ENCODE results near the gene RHOBTB1.
"Not testable (repeated sequence)": the region's sequence is repeated elsewhere in the genome, so short reads cannot be mapped to it uniquely, and the experiment has no call there.

RHOBTB1 gene

GRCh38 chr10:60944058-60944909 is at the start of gene RHOBTB1:
Gene RHOBTB1 (minus strand): TSS chr10:60944185. CDS start chr10:60911542, 32,643 bp downstream.
- peak; percentile 33 for DNase-seq

DNA sequence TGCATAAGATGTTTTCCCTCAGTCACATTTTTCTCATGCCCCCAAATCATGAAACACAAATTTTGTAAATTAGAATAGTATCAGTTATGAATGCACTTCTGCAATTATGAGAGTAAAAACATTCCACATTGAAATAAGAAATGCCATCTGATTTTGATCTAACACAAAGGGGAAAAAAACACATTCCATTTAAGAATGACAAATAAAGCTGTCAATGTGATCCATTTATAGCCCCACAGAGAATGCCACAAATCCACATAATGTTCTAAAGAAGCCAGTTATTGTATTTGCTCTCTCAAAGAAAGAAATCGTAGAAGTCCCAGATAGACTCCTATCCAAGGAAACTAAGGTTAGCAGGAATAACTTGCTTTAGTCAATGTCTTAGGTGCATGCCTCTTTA is 48.7 kb upstream of the RHOBTB1 start:
- DNase-seq = no peak

GRCh38 chr10:60990663-60991062 is 46.7 kb upstream of the RHOBTB1 start:
- no peak for DNase-seq

- no peak for DNase-seq
Measured at GRCh38 chr10:60989400-60989876, 45.5 kb upstream of the RHOBTB1 start.

DNA sequence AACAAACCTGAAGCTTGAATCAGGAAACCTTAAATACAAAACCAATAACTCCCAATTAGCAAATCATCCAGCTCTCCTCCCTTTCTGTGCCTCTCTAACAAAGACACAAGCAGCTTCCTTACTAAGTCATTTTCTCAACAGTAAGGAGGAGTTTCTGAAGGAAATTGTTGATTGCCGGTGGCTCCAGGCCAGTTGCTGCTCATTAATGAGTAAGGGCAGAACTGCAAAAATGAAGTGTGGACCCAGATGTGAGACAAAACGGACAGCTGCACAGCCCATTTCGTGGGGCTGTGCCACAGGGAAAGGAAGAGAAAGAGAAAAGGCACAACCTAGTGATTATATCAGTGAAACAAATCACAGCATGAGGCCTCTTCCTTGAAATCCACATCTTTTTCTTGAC is 42.8 kb upstream of the RHOBTB1 start:
- DNase-seq = no peak

DNA sequence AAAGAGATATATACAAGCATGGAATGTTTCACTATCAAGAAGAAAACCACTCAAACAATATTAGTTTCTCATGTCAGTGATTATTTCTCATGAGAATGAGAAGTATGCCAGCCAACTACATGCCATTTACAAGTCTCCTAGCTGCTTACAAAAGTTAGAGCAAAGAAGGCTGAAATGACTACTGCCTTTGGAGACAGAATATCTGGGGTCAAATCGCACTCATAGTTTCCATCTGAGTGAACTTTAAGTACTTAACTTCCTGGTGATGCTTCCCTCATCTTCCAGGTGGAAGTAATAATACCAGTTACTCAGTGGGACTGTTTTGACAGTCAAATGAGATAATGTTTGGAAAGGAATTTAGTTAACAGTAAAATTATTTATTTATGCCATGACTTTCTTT is 42.0 kb upstream of the RHOBTB1 start:
- DNase-seq = no peak

DNA sequence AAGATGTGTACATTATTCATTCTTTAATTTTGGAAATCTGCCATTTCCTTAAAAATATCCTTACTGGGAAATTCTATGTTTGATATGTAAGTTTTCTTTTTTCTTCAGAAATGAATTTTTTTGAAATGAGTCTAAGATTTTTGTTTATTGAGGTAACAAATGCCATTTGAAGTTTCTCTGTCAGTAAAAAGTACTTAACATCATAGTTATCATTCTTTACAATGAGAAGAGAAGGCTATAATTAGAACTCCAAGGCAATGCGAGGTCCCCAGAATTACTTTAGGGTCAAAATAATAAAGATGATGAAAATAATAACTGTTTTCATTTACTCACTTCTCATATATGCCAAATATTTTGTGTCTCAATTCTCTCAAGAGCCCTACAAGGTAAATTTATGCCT is 37.0 kb upstream of the RHOBTB1 start:
- DNase-seq = no peak

DNA sequence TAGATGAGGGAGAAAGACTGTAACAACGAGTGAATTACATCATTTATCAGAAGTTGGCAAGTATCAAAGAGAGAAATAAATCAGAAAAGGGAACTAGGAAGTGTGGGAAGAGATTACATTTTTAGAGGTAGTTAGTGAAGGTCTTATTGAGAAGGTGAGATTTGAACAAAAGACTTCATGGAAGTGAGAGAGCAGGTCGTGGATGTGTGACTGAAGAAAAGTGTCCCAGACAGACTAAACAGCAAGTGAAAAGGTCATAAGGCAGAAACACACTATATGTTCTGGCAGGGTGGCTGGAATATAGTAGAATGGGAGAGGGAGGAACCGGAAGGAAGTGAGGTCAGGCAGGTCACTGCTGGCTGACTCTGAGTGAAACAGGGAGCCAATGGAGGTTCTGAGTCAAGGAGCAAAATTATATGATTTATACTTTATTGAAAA is 35.7 kb upstream of the RHOBTB1 start:
- DNase-seq = no peak

DNA sequence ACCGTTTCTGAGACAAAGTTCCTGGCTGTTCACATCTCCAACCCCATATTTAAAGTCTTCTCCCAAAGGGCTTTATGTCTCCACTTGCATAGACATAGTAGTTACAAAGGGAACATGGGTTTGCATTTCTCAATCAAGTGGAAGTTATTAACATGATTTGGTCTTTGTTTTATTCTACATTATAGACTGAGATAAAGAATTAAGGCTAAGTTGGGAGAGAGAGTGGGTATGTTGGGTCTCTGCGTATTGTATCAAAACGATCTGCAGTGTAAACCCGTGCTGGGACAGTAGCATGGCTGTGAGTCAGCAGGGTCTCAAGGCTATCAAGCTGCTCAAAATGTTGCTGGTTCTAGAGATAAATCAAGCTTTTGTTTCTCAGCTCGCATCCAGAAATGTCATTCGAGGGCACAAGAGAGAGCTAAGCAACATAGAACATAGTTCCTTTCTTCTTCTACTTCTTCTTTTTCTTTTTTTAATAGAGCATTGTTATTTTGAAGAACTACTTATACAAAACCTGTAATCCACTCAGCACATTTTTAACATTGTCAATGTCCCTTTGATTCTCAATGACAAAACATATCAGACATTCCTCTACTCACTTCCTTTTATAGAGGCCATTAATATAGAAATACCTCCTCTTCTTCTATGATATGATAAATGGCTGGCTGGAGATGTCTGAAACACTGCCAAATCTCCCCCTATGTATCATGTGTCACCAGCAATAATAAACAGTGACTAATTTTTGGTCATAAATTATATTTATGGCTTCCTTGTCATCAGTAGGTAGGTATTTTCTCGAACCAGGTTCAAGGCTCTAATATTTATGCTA is 34.5 kb upstream of the RHOBTB1 start:
- DNase-seq = no peak

- DNase-seq = no peak
Measured at GRCh38 chr10:60977161-60978122, 33.5 kb upstream of the RHOBTB1 start.

DNA sequence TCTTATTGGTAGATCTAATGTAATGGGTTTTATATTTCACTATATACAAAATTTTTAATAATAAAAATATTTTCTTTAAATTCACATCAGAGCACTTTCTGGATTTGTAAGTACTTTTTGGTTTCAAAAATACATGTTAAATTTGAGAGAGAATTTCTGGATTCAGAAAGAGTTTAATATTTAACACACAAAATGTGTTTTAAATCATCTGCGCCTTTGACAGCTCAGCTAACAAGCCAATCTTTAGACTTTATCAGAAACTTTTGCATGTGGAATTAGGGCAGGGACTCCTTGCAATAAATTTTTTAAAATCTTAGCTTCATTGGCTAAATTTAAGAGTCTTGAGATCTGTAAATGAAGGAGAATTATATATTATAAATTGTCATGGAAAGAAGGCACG is 32.7 kb upstream of the RHOBTB1 start:
- DNase-seq = no peak

DNA sequence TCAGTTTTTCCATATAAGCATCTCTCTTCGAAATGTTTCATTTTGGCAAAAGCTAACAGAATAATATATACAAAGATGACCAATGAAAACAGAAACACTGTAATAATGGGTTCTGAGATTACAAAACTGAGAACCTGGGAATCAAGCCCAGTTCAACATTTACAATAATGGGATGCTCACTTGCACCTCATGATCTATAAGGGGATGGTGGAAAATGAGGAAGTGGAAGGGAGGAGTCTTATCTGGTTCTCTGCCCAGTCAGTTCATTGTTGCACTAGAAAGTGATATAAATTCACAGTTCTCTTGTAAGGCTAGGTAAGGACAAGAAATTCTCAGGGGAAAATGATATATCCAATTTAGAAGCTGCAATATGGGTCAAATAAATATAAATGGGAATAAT is 31.7 kb upstream of the RHOBTB1 start:
- no peak for DNase-seq

- DNase-seq = no peak
Measured at GRCh38 chr10:60974463-60975149, 30.6 kb upstream of the RHOBTB1 start.

DNA sequence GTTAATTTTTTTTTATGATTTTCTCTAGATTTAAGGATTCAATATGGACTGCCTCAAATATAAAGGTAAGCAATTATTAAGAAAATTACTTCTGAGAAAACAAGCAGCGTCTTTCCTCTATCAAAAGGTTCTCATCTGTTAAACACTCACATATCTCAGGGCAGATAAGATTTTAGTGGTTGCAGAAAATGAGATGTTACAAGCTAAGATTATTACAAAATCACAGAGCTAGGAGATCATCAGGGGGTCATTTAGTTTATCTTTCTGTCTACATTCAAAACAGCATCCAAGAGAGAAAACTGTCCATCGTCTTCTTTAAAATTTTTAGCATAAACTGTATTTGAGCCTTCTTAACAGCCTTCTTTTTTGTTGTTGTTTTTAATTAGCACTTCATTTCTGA is 29.1 kb upstream of the RHOBTB1 start:
- no peak for DNase-seq

DNA sequence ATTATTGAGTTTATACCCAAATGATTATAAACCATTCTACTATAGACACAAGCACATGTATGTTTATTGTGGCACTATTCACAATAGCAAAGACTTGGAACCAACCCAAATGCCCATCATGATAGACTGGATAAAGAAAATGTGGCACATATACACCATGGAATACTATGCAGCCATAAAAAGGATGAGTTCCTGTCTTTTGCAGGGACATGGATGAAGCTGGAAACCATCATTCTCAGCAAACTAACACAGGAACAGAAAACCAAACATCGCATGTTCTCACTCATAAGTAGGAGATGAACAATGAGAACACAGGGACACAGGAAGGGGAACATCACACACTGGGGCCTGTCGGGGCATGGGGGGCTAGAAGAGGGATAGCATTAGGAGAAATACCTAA is 28.2 kb upstream of the RHOBTB1 start:
- DNase-seq = not testable (repeated sequence)

- no peak for DNase-seq
Measured at GRCh38 chr10:60970526-60970925, 26.5 kb upstream of the RHOBTB1 start.

- no peak for DNase-seq
Measured at GRCh38 chr10:60968504-60968903, 24.5 kb upstream of the RHOBTB1 start.

GRCh38 chr10:60967854-60968484 is 24.0 kb upstream of the RHOBTB1 start:
- DNase-seq = no peak

GRCh38 chr10:60967260-60967659 is 23.3 kb upstream of the RHOBTB1 start:
- DNase-seq = no peak

DNA sequence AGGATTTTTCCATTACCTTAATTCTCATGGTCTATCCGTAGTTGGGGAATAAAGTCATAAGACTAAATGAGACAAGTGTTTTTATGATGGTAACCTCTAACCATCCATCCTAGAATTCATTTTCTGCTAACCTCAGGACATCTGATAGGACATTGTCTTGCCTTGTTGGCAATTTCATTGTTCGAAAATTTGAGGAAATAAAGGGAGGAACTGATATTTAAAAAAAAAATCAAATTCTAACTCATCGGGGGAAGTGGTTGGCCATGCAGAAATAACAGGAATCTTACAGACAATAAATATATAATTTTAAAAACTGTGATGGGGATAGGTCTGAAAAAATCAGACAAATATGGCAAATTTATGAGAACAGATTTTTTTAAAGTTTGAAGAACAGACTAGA is 21.7 kb upstream of the RHOBTB1 start:
- no peak for DNase-seq
